ENCODE results near the gene RABL6.

The RABL6 gene

DNA sequence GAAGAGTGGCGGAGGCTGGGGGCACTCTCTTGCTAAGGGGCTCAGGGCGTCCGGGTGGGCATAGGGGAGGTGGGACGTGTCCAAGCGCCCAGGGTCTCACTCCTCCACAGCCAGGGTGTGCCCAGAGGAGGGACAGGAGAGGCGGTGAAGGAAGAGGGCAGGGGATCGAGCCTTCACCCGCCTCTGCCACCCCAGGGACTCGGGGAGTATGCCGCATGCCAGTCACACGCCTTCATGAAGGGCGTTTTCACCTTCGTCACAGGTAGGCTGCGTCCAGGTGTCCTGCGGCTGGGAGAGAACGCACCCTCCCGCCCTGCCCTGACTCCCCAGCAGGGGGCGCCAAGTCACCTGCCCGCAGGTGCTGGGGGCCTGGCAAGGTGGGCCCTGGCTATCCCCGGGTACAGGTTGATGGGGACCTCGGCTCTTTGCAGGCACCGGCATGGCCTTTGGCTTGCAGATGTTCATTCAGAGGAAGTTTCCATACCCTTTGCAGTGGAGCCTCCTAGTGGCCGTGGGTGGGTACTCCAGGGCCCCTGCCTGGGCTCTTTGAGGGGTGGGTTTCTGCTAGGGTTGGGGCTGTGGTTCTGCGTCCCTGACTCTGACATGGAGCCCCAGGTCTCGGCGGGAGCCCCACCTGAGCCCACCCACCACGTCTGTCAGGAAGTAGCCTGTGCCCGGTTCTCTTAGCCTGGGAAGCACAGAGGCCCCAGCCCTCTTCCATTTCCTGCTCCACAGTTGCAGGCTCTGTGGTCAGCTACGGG, 16.1 kb upstream of the RABL6 start:
- TF ChIP-seq, protein P1, sequence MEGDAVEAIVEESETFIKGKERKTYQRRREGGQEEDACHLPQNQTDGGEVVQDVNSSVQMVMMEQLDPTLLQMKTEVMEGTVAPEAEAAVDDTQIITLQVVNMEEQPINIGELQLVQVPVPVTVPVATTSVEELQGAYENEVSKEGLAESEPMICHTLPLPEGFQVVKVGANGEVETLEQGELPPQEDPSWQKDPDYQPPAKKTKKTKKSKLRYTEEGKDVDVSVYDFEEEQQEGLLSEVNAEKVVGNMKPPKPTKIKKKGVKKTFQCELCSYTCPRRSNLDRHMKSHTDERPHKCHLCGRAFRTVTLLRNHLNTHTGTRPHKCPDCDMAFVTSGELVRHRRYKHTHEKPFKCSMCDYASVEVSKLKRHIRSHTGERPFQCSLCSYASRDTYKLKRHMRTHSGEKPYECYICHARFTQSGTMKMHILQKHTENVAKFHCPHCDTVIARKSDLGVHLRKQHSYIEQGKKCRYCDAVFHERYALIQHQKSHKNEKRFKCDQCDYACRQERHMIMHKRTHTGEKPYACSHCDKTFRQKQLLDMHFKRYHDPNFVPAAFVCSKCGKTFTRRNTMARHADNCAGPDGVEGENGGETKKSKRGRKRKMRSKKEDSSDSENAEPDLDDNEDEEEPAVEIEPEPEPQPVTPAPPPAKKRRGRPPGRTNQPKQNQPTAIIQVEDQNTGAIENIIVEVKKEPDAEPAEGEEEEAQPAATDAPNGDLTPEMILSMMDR (IDR thresholded peaks at IDR 0.05; ENCODE audit: low read depth, low read length) = peak; percentile 88
- peak; percentile 12 for DNase-seq (ENCODE audit: low read depth, low spot score)
- peak overlapping the region; percentile 91 for H3K4me3 ChIP-seq (ENCODE audit: low read depth, low read length)
- in situ Hi-C loops (cut with HindIII; ENCODE audit: low sequenced_read_pairs) = no loop called here

DNA sequence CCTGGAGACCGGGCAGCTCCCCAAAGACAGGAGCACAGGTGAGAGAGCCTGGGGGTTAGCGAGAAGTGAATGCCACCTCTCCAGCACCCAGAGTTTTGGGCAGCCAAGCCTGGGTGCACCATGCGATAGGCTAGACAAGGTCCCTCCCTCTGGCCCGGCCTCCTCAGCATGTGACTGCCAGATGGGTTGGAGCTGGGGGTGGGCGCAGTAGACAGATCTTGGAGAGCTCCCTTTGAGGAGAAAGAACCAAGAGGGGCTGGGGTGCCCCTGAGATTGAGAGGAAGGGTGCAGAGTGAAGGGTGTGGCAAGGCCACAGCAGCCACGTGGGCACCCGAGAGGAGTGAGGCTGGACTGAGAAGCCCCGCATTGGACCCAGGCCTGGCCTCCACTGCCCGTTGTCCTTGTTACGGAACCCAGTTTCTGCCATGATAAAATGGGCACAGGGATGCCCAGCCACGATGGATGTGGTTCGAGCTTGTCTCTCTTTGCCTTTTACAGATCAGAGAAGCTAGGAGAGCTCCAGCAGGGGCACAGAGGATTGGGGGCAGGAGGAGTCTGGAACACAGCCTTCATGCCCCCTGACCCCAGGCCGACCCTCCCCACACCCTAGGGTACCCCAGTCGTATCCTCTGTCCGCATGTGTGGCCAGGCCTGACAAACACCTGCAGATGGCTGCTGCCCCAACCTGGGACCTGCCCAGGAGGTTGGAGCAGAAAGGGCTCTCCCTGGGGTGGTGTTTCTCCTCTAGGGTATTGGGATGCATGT, 15.2 kb upstream of the RABL6 start:
- in situ Hi-C loops (cut with HindIII; ENCODE audit: low sequenced_read_pairs) = no loop called here
- TF ChIP-seq, protein P1 (IDR thresholded peaks at IDR 0.05; ENCODE audit: low read depth, low read length) = no peak
- no peak for DNase-seq (ENCODE audit: low read depth, low spot score)
- H3K4me3 ChIP-seq (ENCODE audit: low read depth, low read length) = no peak overlapping the region

DNA sequence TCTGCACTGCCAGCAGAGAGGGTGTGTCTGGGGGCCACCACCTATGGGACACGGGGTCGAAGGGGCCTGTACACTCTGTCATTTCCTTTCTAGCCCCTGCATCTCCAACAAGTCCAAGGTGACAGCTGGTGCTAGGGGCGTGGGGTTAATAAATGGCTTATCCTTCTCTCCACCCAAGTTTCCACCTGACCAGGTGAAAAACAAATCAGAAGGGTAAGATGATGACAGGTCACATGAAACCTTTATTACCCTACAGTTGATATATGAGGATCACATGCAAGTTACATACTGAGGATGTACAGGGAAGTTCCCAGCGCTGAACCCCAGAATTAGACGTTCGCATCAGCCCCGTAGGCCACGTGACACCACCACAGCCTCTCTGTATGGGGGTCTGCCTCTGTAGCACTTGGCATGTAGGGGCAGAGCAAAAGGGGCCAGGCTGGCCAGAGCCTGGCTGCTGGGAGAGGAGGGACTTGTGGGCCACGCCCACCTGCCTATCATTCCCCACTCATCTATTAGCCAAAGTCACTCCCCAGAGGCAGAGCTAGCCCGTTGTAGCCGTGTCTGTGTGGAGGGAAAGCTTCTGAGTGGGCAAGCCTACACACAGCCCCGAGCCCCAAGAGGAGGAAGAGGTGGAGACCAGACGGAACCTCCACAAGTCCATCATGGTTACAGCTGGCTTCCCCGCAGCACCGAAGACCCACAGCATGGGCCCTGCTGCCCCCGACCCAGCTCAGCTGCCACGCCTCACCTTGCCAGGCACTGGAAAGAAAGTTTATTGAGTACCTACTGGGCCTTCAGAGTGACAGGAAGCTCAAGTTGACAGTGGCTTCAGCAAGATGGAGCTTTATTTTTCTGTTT, 14.4 kb upstream of the RABL6 start:
- TF ChIP-seq, protein P1 (IDR thresholded peaks at IDR 0.05; ENCODE audit: low read depth, low read length) = no peak
- H3K4me3 ChIP-seq (ENCODE audit: low read depth, low read length) = no peak overlapping the region
- DNase-seq (ENCODE audit: low read depth, low spot score) = no peak
- in situ Hi-C loops (cut with HindIII; ENCODE audit: low sequenced_read_pairs) = no loop called here

DNA sequence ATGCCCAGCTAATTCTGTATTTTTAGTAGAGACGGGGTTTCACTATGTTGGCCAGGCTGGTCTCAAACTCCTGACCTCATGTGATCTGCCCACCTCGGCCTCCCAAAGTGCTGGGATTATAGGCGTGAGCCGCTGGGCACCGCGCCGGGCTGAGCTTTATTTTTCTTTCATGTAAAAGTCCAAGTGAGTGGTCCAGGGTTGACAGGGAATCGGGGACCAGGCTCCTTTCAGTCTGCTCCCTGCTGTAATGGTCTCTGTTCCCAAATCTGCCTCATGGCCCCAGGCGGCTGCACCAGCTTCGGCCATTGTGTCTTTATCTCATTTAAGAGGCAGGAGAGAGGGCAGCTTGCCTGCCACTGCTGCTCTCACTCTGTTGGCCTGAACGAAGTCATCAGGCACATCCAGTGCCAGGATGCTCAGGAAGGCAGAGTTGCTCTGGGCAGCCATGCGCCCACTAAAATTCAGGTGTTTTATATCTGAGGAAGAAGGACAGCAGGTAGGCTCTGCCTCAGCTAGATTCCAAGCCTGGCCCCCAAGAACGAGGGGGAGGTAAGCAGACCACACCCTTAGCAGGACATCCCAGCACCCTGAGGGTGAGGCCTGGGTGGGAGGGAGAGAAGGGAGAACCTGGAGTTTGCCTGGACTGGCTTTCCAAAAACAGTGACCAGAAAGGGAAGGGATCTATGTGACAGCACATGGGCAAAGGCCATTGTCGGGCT, 13.3 kb upstream of the RABL6 start:
- TF ChIP-seq, protein P1 (IDR thresholded peaks at IDR 0.05; ENCODE audit: low read depth, low read length) = no peak

DNA sequence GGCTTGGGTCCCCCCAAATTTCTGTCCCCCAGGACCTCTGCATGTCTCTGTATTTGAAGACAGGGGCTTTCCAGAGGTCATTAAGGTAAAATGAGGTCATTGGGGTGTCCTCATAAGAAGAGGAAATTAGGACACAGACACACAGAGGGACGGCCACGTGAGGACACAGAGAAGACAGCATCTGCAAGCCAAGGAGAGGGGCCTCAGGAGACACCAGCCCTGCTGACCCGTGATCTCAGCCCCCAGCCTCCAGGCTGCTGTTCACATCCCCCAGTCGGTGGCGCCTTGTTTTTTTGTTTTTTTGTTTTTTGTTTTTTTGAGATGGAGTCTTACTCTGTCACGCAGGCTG, 12.8 kb upstream of the RABL6 start:
- H3K4me3 ChIP-seq (ENCODE audit: low read depth, low read length) = no peak overlapping the region
- DNase-seq (ENCODE audit: low read depth, low spot score) = no peak
- TF ChIP-seq, protein P1 (IDR thresholded peaks at IDR 0.05; ENCODE audit: low read depth, low read length) = no peak
- in situ Hi-C loops (cut with HindIII; ENCODE audit: low sequenced_read_pairs) = no loop called here

More for the DNA sequence above, 13.3 kb upstream of the RABL6 start:
- H3K4me3 ChIP-seq (ENCODE audit: low read depth, low read length) = no peak overlapping the region
- no peak for DNase-seq (ENCODE audit: low read depth, low spot score)
- in situ Hi-C loops (cut with HindIII; ENCODE audit: low sequenced_read_pairs) = no loop called here

Measured in astrocyte of the spinal cord (primary cell).